Glutamatergic neuron (in vitro differentiated cells): ENCODE data around the gene MARCHF4. TPM values are rescaled to one million over a fixed set of nuclear protein-coding genes. Genes with fewer than 3 reads are reported as not detected.

Source experiments
- DNase-seq: peaks from one replicate; pipeline ENCODE4 v3.0.0; 2022
- H3K27ac Mint-ChIP-seq: one replicate; pipeline ENCODE4 v1.8.0; 2020; ENCODE audit warnings: mild to moderate bottlenecking, mixed read lengths, inconsistent platforms; ENCODE audit not compliant: unreplicated experiment
- H3K27me3 Mint-ChIP-seq: one replicate; pipeline ENCODE4 v1.8.0; 2020; ENCODE audit warnings: mild to moderate bottlenecking, moderate library complexity, mixed read lengths, inconsistent platforms; ENCODE audit not compliant: unreplicated experiment
- H3K36me3 Mint-ChIP-seq: one replicate; pipeline ENCODE4 v1.8.0; 2020; ENCODE audit warnings: mild to moderate bottlenecking, mixed read lengths, inconsistent platforms; ENCODE audit not compliant: unreplicated experiment
- H3K4me1 Mint-ChIP-seq: one replicate; pipeline ENCODE4 v1.8.0; 2020; ENCODE audit warnings: mild to moderate bottlenecking, low read depth, mixed read lengths, inconsistent platforms; ENCODE audit not compliant: unreplicated experiment
- H3K4me3 Mint-ChIP-seq: one replicate; pipeline ENCODE4 v1.8.0; 2020; ENCODE audit warnings: mild to moderate bottlenecking, mixed read lengths, inconsistent platforms; ENCODE audit not compliant: unreplicated experiment
- H3K9me3 Mint-ChIP-seq: one replicate; pipeline ENCODE4 v1.8.0; 2020; ENCODE audit warnings: mild to moderate bottlenecking, moderate library complexity, mixed read lengths, inconsistent platforms; ENCODE audit not compliant: unreplicated experiment
- CTCF ChIP-seq: fragments of 200-600 bp; sonication (generic); IDR thresholded peaks from one replicate; pipeline ENCODE4 v1.5.0; 2021; ENCODE audit not compliant: partially characterized antibody, unreplicated experiment
- total RNA-seq: library from RNA; stranded (reverse); fragmentation: NEBNext Ultra II Directional; extraction: Animal tissue kit (Norgen Biotek cat#: 25700); gene quantifications from one replicate; pipeline ENCODE4 v1.2.1, GENCODE V29; 2021; ENCODE audit not compliant: unreplicated experiment

Gene MARCHF4
- total RNA-seq, 1 donor from 2014 or later: 26.1 TPM

- peak; percentile 79 for TF ChIP-seq CTCF
- Mint-ChIP-seq H3K27me3 (peaks cover 5% of the 10 kb centered on the region), H3K36me3 (peaks cover 5% of the 10 kb centered on the region), H3K9me3 (peaks cover 6% of the 10 kb centered on the region), H3K27ac (no peak overlapping the region), H3K4me1 (peaks cover 52% of the 10 kb centered on the region), H3K4me3 (no peak overlapping the region)
- DNase-seq: peak; percentile 33
Measured at GRCh38 chr2:216404010-216404618, 31.8 kb upstream of the MARCHF4 start.

- no peak overlapping the region for H3K4me3 Mint-ChIP-seq
- H3K27ac Mint-ChIP-seq: no peak overlapping the region
- peaks cover 5% of the 10 kb centered on the region for H3K36me3 Mint-ChIP-seq
- no peak for DNase-seq
- no peak for TF ChIP-seq CTCF
- H3K9me3 Mint-ChIP-seq: peaks cover 8% of the 10 kb centered on the region
- H3K4me1 Mint-ChIP-seq: peaks cover 41% of the 10 kb centered on the region
- peaks cover 5% of the 10 kb centered on the region for H3K27me3 Mint-ChIP-seq
Measured at GRCh38 chr2:216402751-216403150, 30.5 kb upstream of the MARCHF4 start.

GRCh38 chr2:216399621-216400020 is 27.3 kb upstream of the MARCHF4 start:
- Mint-ChIP-seq H3K4me3 (no peak overlapping the region), H3K36me3 (no peaks in the 10 kb centered on the region), H3K4me1 (peaks cover 24% of the 10 kb centered on the region), H3K9me3 (peaks cover 7% of the 10 kb centered on the region), H3K27me3 (peaks cover 2% of the 10 kb centered on the region), H3K27ac (no peak overlapping the region)
- no peak for TF ChIP-seq CTCF
- no peak for DNase-seq

- Mint-ChIP-seq H3K4me3 (no peak overlapping the region), H3K36me3 (no peaks in the 10 kb centered on the region), H3K4me1 (peaks cover 10% of the 10 kb centered on the region), H3K9me3 (peaks cover 5% of the 10 kb centered on the region), H3K27ac (no peak overlapping the region), H3K27me3 (no peaks in the 10 kb centered on the region)
- no peak for DNase-seq
- no peak for TF ChIP-seq CTCF
Measured at GRCh38 chr2:216394881-216395280, 22.6 kb upstream of the MARCHF4 start.

GRCh38 chr2:216392945-216393840 is 20.9 kb upstream of the MARCHF4 start:
- DNase-seq: no peak
- Mint-ChIP-seq H3K27me3 (no peaks in the 10 kb centered on the region), H3K36me3 (no peaks in the 10 kb centered on the region), H3K4me3 (no peak overlapping the region), H3K4me1 (peaks cover 4% of the 10 kb centered on the region), H3K9me3 (peaks cover 2% of the 10 kb centered on the region), H3K27ac (no peak overlapping the region)
- TF ChIP-seq CTCF: no peak
